Urinary bladder (tissue), 4 donors: ENCODE measurements around the gene FBXW2. TPM values are rescaled to one million over a fixed set of nuclear protein-coding genes. Genes with fewer than 3 reads are reported as not detected.
"Not testable (repeated sequence)": the region's sequence is repeated elsewhere in the genome, so short reads cannot be mapped to it uniquely, and the experiment has no call there.

Experiments used
- DNase-seq: peaks from one replicate; pipeline ENCODE4 v3.0.0-alpha.2; 2015; ENCODE audit errors: extremely low spot score
- H3K27ac ChIP-seq: one replicate; pipeline ENCODE4 v1.5.1; 2013; ENCODE audit warnings: low read depth, mild to moderate bottlenecking, moderate library complexity
- H3K36me3 ChIP-seq: one replicate; pipeline ENCODE4 v1.6.1; 2013; ENCODE audit warnings: mild to moderate bottlenecking, moderate library complexity; ENCODE audit not compliant: insufficient read depth
- H3K4me1 ChIP-seq: one replicate; pipeline ENCODE4 v1.6.1; 2013; ENCODE audit warnings: mild to moderate bottlenecking, moderate library complexity; ENCODE audit not compliant: insufficient read depth
- H3K4me3 ChIP-seq: one replicate; pipeline ENCODE4 v1.5.1; 2013; ENCODE audit warnings: low read depth, low read length
- WGBS: extraction: QIAGEN DNeasy Blood & Tissue Kit; methylation state at CpG from one replicate; pipeline ENCODE4 v1.1.7; 2013; 5-methylcytosine and 5-hydroxymethylcytosine counted together
- polyA plus RNA-seq: library from polyadenylated mRNA; stranded (reverse); fragments of 200-250 nt; gene quantifications from one replicate; pipeline ENCODE4 v1.2.3, GENCODE V29; 2013
- total RNA-seq: library from RNA; depleted of rRNA; stranded (reverse); fragments of >200 nt; gene quantifications from one replicate; pipeline ENCODE4 v1.2.3, GENCODE V29; 2014
- donor health status: healthy with polysubstance abuse.
- donor health status: healthy.

Gene FBXW2
- total and polyA plus RNA-seq, 2 donors = 29.3 to 48.5 TPM

- Histone ChIP-seq H3K4me1 (no peaks in the 10 kb centered on the region), H3K36me3 (no peaks in the 10 kb centered on the region), H3K4me3 (no peak overlapping the region), H3K27ac (no peak overlapping the region)
- 93% methylated on average over 5 of the region's 5 CpGs for WGBS
- no peak for DNase-seq
Observed at GRCh38 chr9:120750421-120750820, 42.8 kb downstream of the FBXW2 start.

GRCh38 chr9:120746366-120746765, 46.9 kb downstream of the FBXW2 start:
- not testable (repeated sequence) for H3K4me3 ChIP-seq, DNase-seq, H3K4me1 ChIP-seq, H3K27ac ChIP-seq, H3K36me3 ChIP-seq
- 95% methylated on average over 26 of the region's 26 CpGs for WGBS

- WGBS = 93% methylated on average over 6 of the region's 6 CpGs
- no peak for DNase-seq
- Histone ChIP-seq H3K27ac (no peak overlapping the region), H3K4me3 (no peak overlapping the region), H3K4me1 (no peaks in the 10 kb centered on the region), H3K36me3 (no peaks in the 10 kb centered on the region)
Observed at GRCh38 chr9:120745278-120745677, 47.9 kb downstream of the FBXW2 start.

GRCh38 chr9:120742951-120743416, 50.2 kb downstream of the FBXW2 start:
- no peak overlapping the region for H3K27ac ChIP-seq
- no peak overlapping the region for H3K4me3 ChIP-seq
- no peak for DNase-seq
- 87% methylated on average over 6 of the region's 6 CpGs for WGBS
- H3K36me3 ChIP-seq = no peaks in the 10 kb centered on the region
- H3K4me1 ChIP-seq = no peaks in the 10 kb centered on the region

GRCh38 chr9:120741701-120742100, 51.5 kb downstream of the FBXW2 start:
- Histone ChIP-seq H3K36me3 (no peaks in the 10 kb centered on the region), H3K4me1 (no peaks in the 10 kb centered on the region), H3K4me3 (no peak overlapping the region), H3K27ac (no peak overlapping the region)
- 97% methylated on average over 1 of the region's 1 CpG for WGBS
- no peak for DNase-seq

GRCh38 chr9:120741191-120741590, 52.0 kb downstream of the FBXW2 start:
- WGBS = 78% methylated on average over 1 of the region's 1 CpG
- no peak for DNase-seq
- Histone ChIP-seq H3K36me3 (no peaks in the 10 kb centered on the region), H3K4me3 (no peak overlapping the region), H3K4me1 (no peaks in the 10 kb centered on the region), H3K27ac (no peak overlapping the region)

GRCh38 chr9:120740132-120740531, 53.1 kb downstream of the FBXW2 start:
- Histone ChIP-seq H3K36me3 (no peaks in the 10 kb centered on the region), H3K27ac (no peak overlapping the region), H3K4me1 (no peaks in the 10 kb centered on the region), H3K4me3 (no peak overlapping the region)
- DNase-seq = no peak

- DNase-seq = no peak
- H3K4me3 ChIP-seq = no peak overlapping the region
- 96% methylated on average over 5 of the region's 5 CpGs for WGBS
Observed at GRCh38 chr9:120737416-120738165, 55.6 kb downstream of the FBXW2 start.

GRCh38 chr9:120736881-120737280, 56.3 kb downstream of the FBXW2 start:
- DNase-seq = no peak
- Histone ChIP-seq H3K27ac (no peak overlapping the region), H3K36me3 (no peaks in the 10 kb centered on the region), H3K4me3 (no peak overlapping the region), H3K4me1 (no peaks in the 10 kb centered on the region)
- WGBS = 91% methylated on average over 2 of the region's 2 CpGs

More at GRCh38 chr9:120737416-120738165, 55.6 kb downstream of the FBXW2 start:
- Histone ChIP-seq H3K27ac (no peak overlapping the region), H3K36me3 (no peaks in the 10 kb centered on the region), H3K4me1 (no peaks in the 10 kb centered on the region)

GRCh38 chr9:120735415-120736126, 57.6 kb downstream of the FBXW2 start:
- no peaks in the 10 kb centered on the region for H3K36me3 ChIP-seq
- DNase-seq = no peak
- WGBS = 73% methylated on average over 3 of the region's 3 CpGs
- no peak overlapping the region for H3K27ac ChIP-seq
- no peak overlapping the region for H3K4me3 ChIP-seq
- H3K4me1 ChIP-seq = no peaks in the 10 kb centered on the region

GRCh38 chr9:120734607-120735410, 58.4 kb downstream of the FBXW2 start:
- 39% methylated on average over 2 of the region's 2 CpGs for WGBS
- H3K36me3 ChIP-seq = no peaks in the 10 kb centered on the region
- DNase-seq = no peak
- no peaks in the 10 kb centered on the region for H3K4me1 ChIP-seq
- H3K27ac ChIP-seq = no peak overlapping the region
- no peak overlapping the region for H3K4me3 ChIP-seq

- Histone ChIP-seq H3K4me1 (no peaks in the 10 kb centered on the region), H3K27ac (no peak overlapping the region), H3K36me3 (no peaks in the 10 kb centered on the region), H3K4me3 (no peak overlapping the region)
- no peak for DNase-seq
- WGBS = 75% methylated on average over 5 of the region's 5 CpGs
Observed at GRCh38 chr9:120733190-120733589, 60.0 kb downstream of the FBXW2 start.

- Histone ChIP-seq H3K4me1 (no peaks in the 10 kb centered on the region), H3K27ac (no peak overlapping the region), H3K36me3 (no peaks in the 10 kb centered on the region), H3K4me3 (no peak overlapping the region)
- WGBS = 74% methylated on average over 7 of the region's 7 CpGs
- DNase-seq = no peak
Observed at GRCh38 chr9:120730654-120731514, 62.3 kb downstream of the FBXW2 start.
